Gastroesophageal sphincter (tissue), 4 donors: ENCODE measurements around the gene FYN. TPM values are rescaled to one million over a fixed set of nuclear protein-coding genes. Genes with fewer than 3 reads are reported as not detected.

ENCODE experiments used
- ATAC-seq: fragments of 150-250 bp; one replicate; pipeline ENCODE4 v1.9.1; 2016; ENCODE audit warnings: mild to moderate bottlenecking, moderate library complexity
- H3K27ac ChIP-seq, 4 donors: fragments of 200-600 bp; sonication (generic) in 3 of 4; 1 replicate in 3 of 4; 2 replicates in 1 of 4; pipeline ENCODE4 v1.5.1; 2016 to 2019
- H3K27me3 ChIP-seq: fragments of 200-600 bp; sonication (generic); one replicate; pipeline ENCODE4 v1.5.1; 2019
- H3K36me3 ChIP-seq, 2 donors: fragments of 200-600 bp; sonication (generic); one replicate each; pipeline ENCODE4 v1.5.1; 2019; ENCODE audit warnings: control low read depth in 1 of 2
- H3K4me1 ChIP-seq, 3 donors: fragments of 200-600 bp; sonication (generic); 1 replicate in 2 of 3; 2 replicates in 1 of 3; pipeline ENCODE4 v1.5.1; 2016 to 2019; ENCODE audit warnings: control low read depth in 2 of 3
- H3K4me3 ChIP-seq, 2 donors: fragments of 200-600 bp; sonication (generic); one replicate each; pipeline ENCODE4 v1.5.1; 2019; ENCODE audit warnings: mild to moderate bottlenecking in 1 of 2, moderate library complexity in 1 of 2
- H3K9me3 ChIP-seq, 3 donors: fragments of 200-600 bp; sonication (generic); one replicate each; pipeline ENCODE4 v1.5.1; 2017 to 2019; ENCODE audit warnings: control low read depth in 2 of 3
- CTCF ChIP-seq, 4 experiments: fragments of 200-600 bp in 2 of 4; fragments of 450-650 bp in 2 of 4; sonication (generic) in 1 of 4; IDR thresholded peaks; one replicate each; pipeline ENCODE4 v1.5.1; 2017 to 2019; ENCODE audit warnings: antibody characterized with exemption in 4 of 4, mild to moderate bottlenecking in 2 of 4, moderate library complexity in 2 of 4
- EP300 ChIP-seq: sonication (generic); formaldehyde crosslinking; IDR thresholded peaks from one replicate; pipeline ENCODE4 v1.6.1; 2017; ENCODE audit warnings: antibody characterized with exemption, mild to moderate bottlenecking
- POLR2A ChIP-seq, 2 donors: fragments of 450-650 bp; IDR thresholded peaks; one replicate each; pipeline ENCODE4 v1.6.1; 2017; ENCODE audit warnings: antibody characterized with exemption in 2 of 2, mild to moderate bottlenecking in 2 of 2, moderate library complexity in 1 of 2
- POLR2AphosphoS5 ChIP-seq: sonication (generic); formaldehyde crosslinking; IDR thresholded peaks from one replicate; pipeline ENCODE4 v1.6.1; 2017; ENCODE audit warnings: antibody characterized with exemption
- WGBS, 2 donors: methylation state at CpG; one replicate each; pipeline ENCODE4 v1.1.5; 2018; ENCODE audit warnings: low coverage in 1 of 2; 5-methylcytosine and 5-hydroxymethylcytosine counted together
- total RNA-seq, 4 donors: library from RNA; depleted of rRNA; stranded (reverse); fragments of >200 nt; gene quantifications; one replicate each; pipeline ENCODE4 v1.1.0, GENCODE V29; 2016

The FYN gene
- total RNA-seq, 4 donors from 2014 or later: 58.6 to 101 (median 69.9) TPM

- 86 to 88% methylated on average over 8 of the region's 8 CpGs for WGBS, 2 donors
- TF ChIP-seq EP300 (no peak), POLR2AphosphoS5 (no peak), CTCF (IDR thresholded peaks at IDR 0.05) (no peak), POLR2A (IDR thresholded peaks at IDR 0.05) (no peak)
- ATAC-seq: no peak
These were observed 199.7 kb downstream of the FYN start for GRCh38 chr6:111673532-111673931.

GRCh38 chr6:111672761-111673450 is 200.3 kb downstream of the FYN start:
- WGBS, 2 donors: 67 to 88% methylated on average over 3 to 17 of the region's 17 CpGs
- Histone ChIP-seq H3K4me3 (no peak overlapping the region), H3K27ac (no peak overlapping the region), H3K36me3 (peaks cover 0 to 37% of the 10 kb centered on the region in 2 donors), H3K27me3 (no peaks in the 10 kb centered on the region), H3K4me1 (peaks cover 0 to 34% (median 4%) of the 10 kb centered on the region in 3 donors), H3K9me3 (no peaks in the 10 kb centered on the region)
- TF ChIP-seq POLR2A (IDR thresholded peaks at IDR 0.05): no peak
- no peak for TF ChIP-seq CTCF (IDR thresholded peaks at IDR 0.05)
- no peak for TF ChIP-seq EP300
- no peak for TF ChIP-seq POLR2AphosphoS5
- no peak for ATAC-seq

More at GRCh38 chr6:111673532-111673931, 199.7 kb downstream of the FYN start:
- H3K36me3 ChIP-seq: peaks cover 0 to 37% of the 10 kb centered on the region in 2 donors
- H3K4me1 ChIP-seq: peaks cover 0 to 29% (median under 1%) of the 10 kb centered on the region in 3 donors
- no peak overlapping the region for H3K4me3 ChIP-seq
- H3K27me3 ChIP-seq: no peaks in the 10 kb centered on the region
- no peak overlapping the region for H3K27ac ChIP-seq
- no peaks in the 10 kb centered on the region for H3K9me3 ChIP-seq

GRCh38 chr6:111669326-111669725 is 203.9 kb downstream of the FYN start:
- H3K36me3 ChIP-seq: peaks cover 0 to 34% of the 10 kb centered on the region in 2 donors
- 77 to 80% methylated on average over 1 to 4 of the region's 4 CpGs for WGBS, 2 donors
- no peaks in the 10 kb centered on the region for H3K9me3 ChIP-seq
- peaks cover 0 to 47% (median 18%) of the 10 kb centered on the region in 3 donors for H3K4me1 ChIP-seq
- TF ChIP-seq POLR2A (IDR thresholded peaks at IDR 0.05): no peak
- TF ChIP-seq CTCF (IDR thresholded peaks at IDR 0.05): no peak
- TF ChIP-seq EP300: no peak
- no peak for TF ChIP-seq POLR2AphosphoS5
- no peak for ATAC-seq
- H3K4me3 ChIP-seq: no peak overlapping the region
- peak overlapping the region in 1 of 4 donors; percentile 55 for H3K27ac ChIP-seq
- H3K27me3 ChIP-seq: no peaks in the 10 kb centered on the region

- Histone ChIP-seq H3K4me3 (no peak overlapping the region), H3K4me1 (peaks cover 0 to 56% (median 20%) of the 10 kb centered on the region in 3 donors), H3K27me3 (no peaks in the 10 kb centered on the region), H3K9me3 (no peaks in the 10 kb centered on the region), H3K36me3 (peaks cover 0 to 25% of the 10 kb centered on the region in 2 donors), H3K27ac (peak overlapping the region in 3 of 4 donors; percentile 49 to 74 (median 55))
- WGBS, 2 donors: 44 to 64% methylated on average over 4 of the region's 5 CpGs
- TF ChIP-seq EP300: no peak
- TF ChIP-seq CTCF (IDR thresholded peaks at IDR 0.05): peak in 1 of 4 experiments; percentile 20
- no peak for ATAC-seq
These were observed 204.8 kb downstream of the FYN start for GRCh38 chr6:111668410-111668809.

- no peak for ATAC-seq
- Histone ChIP-seq H3K27ac (peak overlapping the region in 3 of 4 donors; percentile 49 to 74 (median 55)), H3K9me3 (no peaks in the 10 kb centered on the region), H3K27me3 (no peaks in the 10 kb centered on the region), H3K4me3 (no peak overlapping the region), H3K4me1 (peaks cover 1 to 61% (median 25%) of the 10 kb centered on the region in 3 donors), H3K36me3 (peaks cover 0 to 22% of the 10 kb centered on the region in 2 donors)
- WGBS, 2 donors: 11 to 50% methylated on average over 6 of the region's 8 CpGs
- no peak for TF ChIP-seq POLR2A (IDR thresholded peaks at IDR 0.05)
- TF ChIP-seq CTCF (IDR thresholded peaks at IDR 0.05): no peak
- TF ChIP-seq EP300: no peak
- TF ChIP-seq POLR2AphosphoS5: no peak
These were observed 205.3 kb downstream of the FYN start for GRCh38 chr6:111667931-111668330.
